ENCODE measurements around the gene TACR1. TPM values are rescaled to one million over a fixed set of nuclear protein-coding genes. Genes with fewer than 3 reads are reported as not detected.

Gene TACR1
- polyA plus RNA-seq, 1 of the 3 experiments (the other 2 are of a cell fraction), result under 0.01 TPM

DNA sequence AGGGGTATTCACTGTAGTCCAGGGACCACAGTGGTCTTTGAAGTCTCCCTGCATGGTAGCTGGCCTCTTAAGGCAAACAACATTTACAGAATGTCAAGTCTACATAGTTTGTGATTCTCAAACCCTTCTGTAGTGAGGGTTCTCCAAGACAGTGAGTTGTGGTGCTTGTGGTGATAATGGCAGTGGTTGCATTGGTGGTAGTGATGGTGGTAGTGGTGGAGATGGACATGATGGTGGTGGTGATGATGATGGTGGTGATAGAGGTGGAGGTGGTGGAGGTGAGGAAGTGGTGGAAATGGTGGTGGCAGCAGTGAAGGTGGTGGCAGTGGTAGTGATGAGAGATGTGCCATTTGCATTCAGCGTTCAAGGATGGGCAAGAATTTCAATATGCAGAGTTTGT lies 104.9 kb downstream of the TACR1 start:
- peaks cover 8% of the 10 kb centered on the region for H3K27me3 ChIP-seq (ENCODE audit: insufficient read depth)
- H3K4me2 ChIP-seq, result no peak overlapping the region
- H3F3A ChIP-seq (replicated peaks; ENCODE audit: insufficient read depth), result peaks cover 14% of the 10 kb centered on the region
- H3K9me2 ChIP-seq, result no peaks in the 10 kb centered on the region
- no peak overlapping the region for H2AFZ ChIP-seq (ENCODE audit: low read depth)
- TF ChIP-seq YY1 (IDR thresholded peaks at IDR 0.05; ENCODE audit: low read depth) (no peak), MXI1 (IDR thresholded peaks at IDR 0.05; ENCODE audit: low read depth, low read length) (no peak), GABPA (IDR thresholded peaks at IDR 0.05; ENCODE audit: low read depth) (no peak)
- H3K27ac ChIP-seq (ENCODE audit: low read depth in 2 of 2, low read length in 1 of 2), result no peak overlapping the region
- ChIA-PET CTCF (interaction anchor here (2.0 kb wide), 1 partner anchor 30 kb away, joined by 6 read pairs; no protein-coding TSS in a partner anchor), POLR2A (no interaction called here)
- H3K36me3 ChIP-seq (replicated peaks in 1 of 2; ENCODE audit: control insufficient read depth in 1 of 2, insufficient read depth in 2 of 2, low read length in 1 of 2), result no peaks in the 10 kb centered on the region
- no peaks in the 10 kb centered on the region for H3K9me3 ChIP-seq
- peaks cover 4 to 6% of the 10 kb centered on the region in 2 experiments; a peak in 3 of 4 replicates for H3K4me1 ChIP-seq (ENCODE audit: control insufficient read depth in 1 of 2, insufficient read depth in 2 of 2, low read depth in 1 of 2, low read length in 1 of 2)
- no peak overlapping the region for H3K9ac ChIP-seq
- H3K79me2 ChIP-seq (ENCODE audit: insufficient read depth), result no peaks in the 10 kb centered on the region
- DNase-seq, result no peak
- 76% methylated on average over 1 of the region's 1 CpG for WGBS (ENCODE audit: low lambda C conversion rate)
- no peaks in the 10 kb centered on the region for H4K20me1 ChIP-seq (ENCODE audit: insufficient read depth)
- no peak overlapping the region for H3K4me3 ChIP-seq (ENCODE audit: low read depth in 2 of 2, low read length in 1 of 2)

- H3K27ac ChIP-seq (ENCODE audit: low read depth in 2 of 2, low read length in 1 of 2), result no peak overlapping the region
- ChIA-PET CTCF (no interaction called here), POLR2A (no interaction called here)
- no peaks in the 10 kb centered on the region for H3F3A ChIP-seq (replicated peaks; ENCODE audit: insufficient read depth)
- H3K9ac ChIP-seq, result no peak overlapping the region
- H4K20me1 ChIP-seq (ENCODE audit: insufficient read depth), result no peaks in the 10 kb centered on the region
- no peak overlapping the region for H3K4me2 ChIP-seq
- peaks cover 8% of the 10 kb centered on the region for H3K27me3 ChIP-seq (ENCODE audit: insufficient read depth)
- DNase-seq, result no peak
- 48% methylated on average over 5 of the region's 5 CpGs for WGBS (ENCODE audit: low lambda C conversion rate)
- H3K79me2 ChIP-seq (ENCODE audit: insufficient read depth), result no peaks in the 10 kb centered on the region
- H3K4me3 ChIP-seq (ENCODE audit: low read depth in 2 of 2, low read length in 1 of 2), result no peak overlapping the region
- H3K9me2 ChIP-seq, result no peaks in the 10 kb centered on the region
- no peaks in the 10 kb centered on the region for H3K36me3 ChIP-seq (replicated peaks in 1 of 2; ENCODE audit: control insufficient read depth in 1 of 2, insufficient read depth in 2 of 2, low read length in 1 of 2)
- no peak overlapping the region for H2AFZ ChIP-seq (ENCODE audit: low read depth)
- H3K9me3 ChIP-seq, result no peaks in the 10 kb centered on the region
- H3K4me1 ChIP-seq (ENCODE audit: control insufficient read depth in 1 of 2, insufficient read depth in 2 of 2, low read depth in 1 of 2, low read length in 1 of 2), result no peaks in the 10 kb centered on the region
- TF ChIP-seq, protein P1, sequence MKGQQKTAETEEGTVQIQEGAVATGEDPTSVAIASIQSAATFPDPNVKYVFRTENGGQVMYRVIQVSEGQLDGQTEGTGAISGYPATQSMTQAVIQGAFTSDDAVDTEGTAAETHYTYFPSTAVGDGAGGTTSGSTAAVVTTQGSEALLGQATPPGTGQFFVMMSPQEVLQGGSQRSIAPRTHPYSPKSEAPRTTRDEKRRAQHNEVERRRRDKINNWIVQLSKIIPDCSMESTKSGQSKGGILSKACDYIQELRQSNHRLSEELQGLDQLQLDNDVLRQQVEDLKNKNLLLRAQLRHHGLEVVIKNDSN (IDR thresholded peaks at IDR 0.05; ENCODE audit: borderline replicate concordance, low read depth), result no peak
- TF ChIP-seq USF2 (IDR thresholded peaks at IDR 0.05; ENCODE audit: borderline replicate concordance, low read depth, low read length), result no peak
- TF ChIP-seq NFIC (IDR thresholded peaks at IDR 0.05; ENCODE audit: borderline replicate concordance), result no peak
- TF ChIP-seq TEAD4 (IDR thresholded peaks at IDR 0.05; ENCODE audit: borderline replicate concordance, insufficient read depth), result no peak
- TF ChIP-seq YY1 (IDR thresholded peaks at IDR 0.05; ENCODE audit: low read depth), result no peak
- no peak for TF ChIP-seq JUND (IDR thresholded peaks at IDR 0.05)
- TF ChIP-seq CTCF (IDR thresholded peaks at IDR 0.05), result no peak
- no peak for TF ChIP-seq REST (IDR thresholded peaks at IDR 0.05; ENCODE audit: low read depth, low read length)
- TF ChIP-seq SMC3 (IDR thresholded peaks at IDR 0.05; ENCODE audit: low read depth, low read length), result no peak
- no peak for TF ChIP-seq RFX5 (IDR thresholded peaks at IDR 0.05; ENCODE audit: low read length)
- TF ChIP-seq EP300 (IDR thresholded peaks at IDR 0.05; ENCODE audit: borderline replicate concordance in 1 of 2, low read depth in 1 of 2, low read length in 1 of 2), result no peak
- TF ChIP-seq GATA2 (CRISPR knock-in tag; IDR thresholded peaks at IDR 0.05), result no peak
- no peak for TF ChIP-seq POLR2AphosphoS5 (IDR thresholded peaks at IDR 0.05; ENCODE audit: low read depth, low read length)
- no peak for TF ChIP-seq TAF1 (IDR thresholded peaks at IDR 0.05; ENCODE audit: borderline replicate concordance, low read depth, low read length)
- no peak for TF ChIP-seq ZBTB33 (IDR thresholded peaks at IDR 0.05; ENCODE audit: borderline replicate concordance, low read depth)
- TF ChIP-seq RCOR1 (IDR thresholded peaks at IDR 0.05; ENCODE audit: low read length), result no peak
These were observed 108.4 kb downstream of the TACR1 start for GRCh38 chr2:75090770-75091515.
